ENCODE data around the gene UPK2.

The UPK2 gene

GRCh38 chr11:118956094-118956846 lies at the start of gene UPK2:
UPK2 (plus strand) TSS chr11:118956298; CDS start chr11:118956351, 53 bp downstream.
- peak; percentile 89 for DNase-seq

- DNase-seq: peak; percentile 90
These were observed 48.8 kb upstream of the UPK2 start for GRCh38 chr11:118907051-118908042.

- DNase-seq: no peak
These were observed 47.8 kb upstream of the UPK2 start for GRCh38 chr11:118908264-118908663.

- DNase-seq: no peak
These were observed 47.0 kb upstream of the UPK2 start for GRCh38 chr11:118908901-118909618.

- no peak for DNase-seq
These were observed 46.3 kb upstream of the UPK2 start for GRCh38 chr11:118909619-118910308.

- DNase-seq: no peak
These were observed 45.6 kb upstream of the UPK2 start for GRCh38 chr11:118910309-118911112.

- DNase-seq: no peak
These were observed 44.8 kb upstream of the UPK2 start for GRCh38 chr11:118911113-118911879.

- no peak for DNase-seq
These were observed 44.0 kb upstream of the UPK2 start for GRCh38 chr11:118911880-118912741.

- DNase-seq: no peak
These were observed 43.2 kb upstream of the UPK2 start for GRCh38 chr11:118912742-118913410.

GRCh38 chr11:118913411-118914125 lies 42.5 kb upstream of the UPK2 start:
- no peak for DNase-seq

- DNase-seq: peak; percentile 48
These were observed 41.8 kb upstream of the UPK2 start for GRCh38 chr11:118914178-118914918.

GRCh38 chr11:118914987-118915386 lies 41.1 kb upstream of the UPK2 start:
- no peak for DNase-seq

GRCh38 chr11:118915396-118915795 lies 40.7 kb upstream of the UPK2 start:
- no peak for DNase-seq

- DNase-seq: no peak
These were observed 39.9 kb upstream of the UPK2 start for GRCh38 chr11:118915941-118916841.

GRCh38 chr11:118916842-118917388 lies 39.2 kb upstream of the UPK2 start:
- DNase-seq: no peak

- no peak for DNase-seq
These were observed 38.5 kb upstream of the UPK2 start for GRCh38 chr11:118917481-118918127.
